SK-MEL-5 (cell line): ENCODE results near the gene CDC14A. TPM values are rescaled to one million over a fixed set of nuclear protein-coding genes. Genes with fewer than 3 reads are reported as not detected.
"Not testable (repeated sequence)": the region's sequence is repeated elsewhere in the genome, so short reads cannot be mapped to it uniquely, and the experiment has no call there.

Experiments
- DNase-seq: peaks from one replicate; pipeline ENCODE4 v3.0.0-alpha.2; 2016; ENCODE audit warnings: low read depth, low spot score
- in situ Hi-C: cut with HindIII; loops from 2 replicates; pipeline ENCODE4 v1.10.0; 2016; ENCODE audit warnings: low sequenced_read_pairs, high pct_unique_total_duplicates, low pct_unique_long_range_greater_than_20kb
- total RNA-seq: library from RNA; depleted of rRNA; stranded (reverse); fragments of >200 nt; shearing (Covaris generic); gene quantifications from 2 replicates; pipeline ENCODE4 v1.2.3, GENCODE V29; 2014

CDC14A gene
- total RNA-seq, 1 experiment from 2014 or later = 5.8 TPM

DNA sequence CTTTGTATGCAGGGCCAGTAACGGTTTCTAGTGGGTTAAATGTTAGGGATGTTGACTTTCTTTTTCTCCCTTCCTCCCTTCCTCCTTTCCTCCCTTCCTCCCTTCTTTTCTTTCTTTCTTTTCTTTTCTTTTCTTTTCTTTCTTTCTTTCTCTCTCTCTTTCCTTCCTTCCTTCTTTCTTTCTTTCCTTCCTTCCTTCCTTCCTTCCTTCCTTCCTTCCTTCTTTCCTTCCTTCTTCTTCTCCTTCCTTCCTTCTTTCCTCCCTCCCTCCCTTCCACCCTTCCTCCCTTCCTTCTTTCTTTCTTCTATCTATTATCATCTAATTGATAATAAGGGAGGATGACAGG, 26.0 kb upstream of the CDC14A start:
- in situ Hi-C loops, DNase-seq: not testable (repeated sequence)

DNA sequence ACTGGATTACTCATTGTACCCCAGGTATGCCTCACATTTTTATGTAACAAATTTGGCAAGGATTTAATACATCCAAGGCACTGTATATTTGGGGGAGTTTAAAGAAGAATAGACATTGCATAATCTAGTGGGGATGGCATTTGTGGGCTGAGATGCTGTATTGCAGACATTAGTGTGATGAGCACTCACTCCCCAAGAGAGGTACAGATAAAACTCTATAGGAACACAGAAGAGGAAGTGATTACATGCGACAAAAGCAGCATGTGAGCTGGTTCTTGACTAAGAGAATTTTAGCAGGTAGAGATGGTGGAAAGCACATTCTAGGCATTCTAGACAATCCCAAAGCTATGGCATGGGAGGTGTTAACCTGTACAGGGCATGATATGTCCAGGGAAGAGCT, 24.2 kb upstream of the CDC14A start:
- in situ Hi-C loops = no loop called here
- no peak for DNase-seq

GRCh38 chr1:100331146-100331545, 21.2 kb upstream of the CDC14A start:
- in situ Hi-C loops, DNase-seq: not testable (repeated sequence)

GRCh38 chr1:100332331-100332730, 20.0 kb upstream of the CDC14A start:
- in situ Hi-C loops = no loop called here
- no peak for DNase-seq

DNA sequence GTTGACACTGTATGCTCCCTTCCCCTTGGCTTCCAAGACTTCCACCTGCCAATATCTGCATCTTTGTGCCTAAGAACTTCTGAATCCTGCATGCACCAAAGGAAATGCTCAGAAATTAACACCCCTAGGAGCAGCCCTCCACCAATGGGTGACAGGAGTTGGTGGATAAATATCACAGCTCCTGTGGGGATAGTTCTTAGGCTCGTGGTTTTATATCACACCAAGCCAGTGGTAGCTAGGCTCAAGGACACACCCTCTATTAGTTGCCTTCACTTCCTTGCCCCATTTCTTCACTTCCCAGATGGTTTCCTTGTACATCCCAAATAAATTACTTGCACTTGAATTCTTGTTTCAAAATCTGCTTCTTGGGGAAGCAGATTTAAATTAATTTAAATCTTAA, 16.9 kb upstream of the CDC14A start:
- no peak for DNase-seq
- in situ Hi-C loops = no loop called here

- DNase-seq, in situ Hi-C loops: not testable (repeated sequence)
Measured at GRCh38 chr1:100337878-100338277, 14.4 kb upstream of the CDC14A start.

DNA sequence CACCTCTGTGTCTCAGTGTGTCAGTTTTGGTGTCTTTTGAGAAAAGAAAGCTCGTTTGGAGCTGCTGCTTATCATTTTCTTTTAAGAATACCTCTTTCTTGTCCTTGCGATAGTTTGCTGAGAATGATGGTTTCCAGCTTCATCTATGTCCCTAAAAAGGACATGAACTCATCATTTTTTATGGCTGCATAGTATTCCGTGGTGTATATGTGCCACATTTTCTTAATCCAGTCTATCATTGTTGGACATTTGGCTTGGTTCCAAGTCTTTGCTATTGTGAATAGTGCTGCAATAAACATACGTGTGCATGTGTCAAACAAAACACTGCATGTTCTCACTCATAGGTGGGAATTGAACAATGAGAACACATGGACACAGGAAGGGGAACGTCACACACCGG, 12.6 kb upstream of the CDC14A start:
- DNase-seq = not testable (repeated sequence)

DNA sequence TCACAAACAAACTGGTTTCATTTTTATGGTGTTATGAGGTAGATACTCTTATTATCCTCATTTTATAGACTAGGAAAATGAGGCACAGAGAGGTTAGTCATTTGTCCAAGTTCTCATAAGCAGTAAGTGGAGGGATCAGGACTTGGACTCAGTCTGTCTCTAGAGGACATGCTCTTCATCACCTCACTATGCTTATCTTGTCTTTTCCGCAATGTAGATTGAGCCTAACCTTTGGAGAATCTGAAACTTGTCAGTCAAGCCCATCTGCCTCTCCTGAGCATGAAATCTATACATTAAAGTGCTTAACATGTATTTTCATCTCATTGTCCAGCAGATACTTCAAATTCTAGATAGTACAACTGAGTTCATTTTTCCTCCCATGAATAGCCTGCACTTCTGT, 11.8 kb upstream of the CDC14A start:
- in situ Hi-C loops = no loop called here
- DNase-seq = no peak

More for the DNA sequence above, 12.6 kb upstream of the CDC14A start:
- in situ Hi-C loops = not testable (repeated sequence)

GRCh38 chr1:100342348-100342747, 10.0 kb upstream of the CDC14A start:
- in situ Hi-C loops = no loop called here
- no peak for DNase-seq

DNA sequence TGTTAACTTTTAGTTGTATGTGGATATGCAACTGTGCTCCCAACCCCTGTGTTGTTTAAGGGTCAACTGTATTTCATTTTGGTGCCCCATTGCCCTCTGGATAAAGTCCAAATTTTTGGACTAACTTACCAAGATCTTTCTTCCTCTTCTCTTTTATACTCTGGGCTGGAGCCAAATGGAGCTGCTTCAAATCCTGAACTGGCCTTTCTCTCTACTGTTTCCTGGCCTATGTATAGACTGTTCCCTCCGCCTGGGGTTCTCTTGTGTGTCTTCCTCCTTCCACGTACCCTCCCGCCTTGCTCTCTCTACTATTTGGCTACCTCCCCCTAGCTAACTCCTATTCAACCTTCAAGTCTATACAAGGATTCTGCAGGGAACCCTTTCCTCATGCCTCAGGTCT, 8.4 kb upstream of the CDC14A start:
- in situ Hi-C loops = no loop called here
- no peak for DNase-seq

- in situ Hi-C loops = no loop called here
- DNase-seq = no peak
Measured at GRCh38 chr1:100344774-100345173, 7.5 kb upstream of the CDC14A start.

- in situ Hi-C loops = no loop called here
- DNase-seq = no peak
Measured at GRCh38 chr1:100346387-100346786, 5.9 kb upstream of the CDC14A start.

DNA sequence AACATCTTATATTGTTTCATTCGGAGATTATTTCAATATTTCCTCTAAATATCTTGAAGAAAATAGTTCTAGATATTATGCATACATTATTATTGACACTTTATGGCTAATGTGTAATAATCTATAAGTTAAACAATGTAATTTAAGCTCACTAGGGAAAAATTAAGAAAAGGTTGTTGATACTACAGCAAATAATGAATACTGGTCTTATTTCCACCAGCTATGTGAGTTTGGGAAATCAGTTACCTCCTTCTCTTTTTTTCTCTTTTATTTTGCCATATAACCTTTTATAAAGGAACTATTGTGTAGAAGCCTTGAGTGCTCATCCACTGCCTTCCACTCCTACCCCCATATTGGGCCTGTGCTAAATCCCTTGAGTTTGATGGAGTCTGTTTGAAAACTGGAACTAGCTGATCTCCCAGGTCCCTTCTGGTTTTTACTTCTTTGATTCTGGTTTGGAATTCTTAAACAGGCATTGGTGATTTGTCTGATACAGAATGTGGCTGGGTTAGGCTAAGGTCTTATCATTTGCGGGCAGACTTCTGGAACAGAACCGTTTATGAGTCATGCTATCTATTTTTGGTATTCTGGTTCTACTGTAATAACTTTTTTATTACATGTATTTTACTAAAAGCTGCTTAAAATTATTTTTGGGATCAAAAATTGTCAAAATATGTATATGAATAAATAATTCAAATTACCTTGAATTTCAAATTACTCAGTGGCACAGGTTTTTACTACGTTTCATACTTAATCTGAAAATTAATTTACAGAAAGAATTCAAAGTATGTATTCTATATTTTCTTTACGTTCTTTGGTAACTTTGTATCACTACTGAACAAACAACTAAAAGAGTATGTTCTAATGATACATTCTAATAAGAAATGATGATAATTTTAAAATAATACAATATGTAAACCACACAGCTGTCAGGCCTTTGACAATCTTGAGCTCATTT, 5.0 kb upstream of the CDC14A start:
- no peak for DNase-seq
- in situ Hi-C loops = no loop called here

DNA sequence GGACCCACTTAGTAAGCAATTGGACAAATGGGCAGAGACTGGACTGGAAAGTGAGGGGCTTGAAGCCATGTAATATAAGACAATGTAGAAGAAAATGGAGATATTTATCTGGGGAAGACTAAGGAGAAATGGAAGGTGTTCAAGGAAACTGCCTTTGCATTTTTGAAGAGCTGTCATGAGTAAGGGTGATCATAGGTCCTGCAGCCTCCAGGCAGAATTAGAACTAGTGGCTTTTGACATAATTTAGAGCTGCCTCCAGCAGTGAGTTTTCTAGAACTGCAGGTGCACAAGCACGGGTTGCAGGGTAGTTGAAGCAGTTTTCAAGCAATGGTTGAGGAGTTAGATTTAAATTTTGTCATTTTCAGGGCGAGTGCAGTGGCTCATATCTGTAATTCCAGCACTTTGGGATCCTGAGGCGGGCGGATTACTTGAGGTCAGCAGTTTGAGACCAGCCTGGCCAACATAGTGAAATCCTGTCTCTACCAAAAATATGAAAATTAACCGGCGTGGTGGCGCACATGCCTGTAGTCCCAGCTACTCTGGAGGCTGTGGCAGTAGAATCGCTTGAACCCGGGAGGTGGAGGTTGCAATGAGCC, 3.7 kb upstream of the CDC14A start:
- in situ Hi-C loops = no loop called here
- DNase-seq = no peak

- in situ Hi-C loops = no loop called here
- DNase-seq = no peak
Measured at GRCh38 chr1:100349246-100349645, 3.1 kb upstream of the CDC14A start.

GRCh38 chr1:100350787-100351094, 1.6 kb upstream of the CDC14A start:
- DNase-seq = no peak
- in situ Hi-C loops = no loop called here

GRCh38 chr1:100351095-100351887, 1.0 kb upstream of the CDC14A start:
- in situ Hi-C loops = no loop called here
- DNase-seq = peak; percentile 92

DNA sequence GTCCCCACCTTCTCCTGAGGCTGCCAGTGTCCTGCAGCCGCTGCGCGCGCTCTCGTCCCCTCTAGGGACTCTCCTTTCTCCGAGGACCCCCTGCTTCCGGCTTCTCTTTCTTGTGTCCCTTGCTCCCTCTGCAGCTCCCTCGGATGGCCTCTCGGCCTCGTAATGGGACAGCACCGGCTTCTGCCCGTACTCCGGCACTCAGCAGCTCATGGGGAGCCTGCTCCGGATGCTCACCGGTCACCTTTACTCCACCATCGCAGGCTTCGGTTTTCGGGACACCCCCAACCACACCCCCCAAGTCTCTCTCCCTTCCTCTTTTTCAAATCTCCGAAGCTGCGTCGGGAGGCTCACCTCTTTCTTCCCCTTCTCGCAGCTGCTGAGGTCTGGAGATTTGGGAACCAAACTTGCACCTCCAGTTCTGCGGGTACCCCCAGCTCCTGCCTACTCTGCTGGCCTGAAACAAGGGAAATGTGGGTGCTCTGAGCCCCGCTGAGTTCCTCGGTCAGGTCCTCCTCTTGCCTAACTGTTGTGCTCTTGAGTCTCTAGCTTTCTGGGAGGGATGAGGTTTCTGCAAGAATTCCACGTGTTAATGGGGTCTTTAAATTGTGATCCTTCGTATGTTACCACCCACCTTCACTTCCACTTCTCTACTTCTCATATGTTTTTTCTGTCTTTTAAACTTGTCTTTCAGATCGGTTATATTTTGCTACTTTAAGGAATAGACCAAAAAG, 930 bp downstream of the CDC14A start:
- in situ Hi-C loops = no loop called here
- peak; percentile 22 for DNase-seq
